Common myeloid progenitor, CD34-positive (primary cell): ENCODE measurements around the gene THOC7.
A peak's percentile ranks its signal among the peaks of the same experiment; 100 is the strongest.

ENCODE experiments used
- CTCF ChIA-PET: fragments of 350-600 bp; sonication (Branson Sonifier 250); formaldehyde crosslinking; loops from one replicate; lab custom pipeline; 2021; ENCODE audit warnings: antibody characterized with exemption; lab: Charles Lee
- POLR2A ChIA-PET: fragments of 350-600 bp; sonication (Branson Sonifier 250); formaldehyde crosslinking; loops from one replicate; lab custom pipeline; 2021; ENCODE audit warnings: antibody characterized with exemption; lab: Charles Lee
- DNase-seq, 3 donors: peaks; one replicate each; pipeline versions ENCODE4 v3.0.0 to v3.0.0-alpha.2; 2013
- H3K27ac ChIP-seq, 2 experiments: 1 replicate in 1 of 2; 2 replicates in 1 of 2; pipeline ENCODE4 v1.7.0; 2013; ENCODE audit warnings: inconsistent platforms in 2 of 2, low read length in 2 of 2, mild to moderate bottlenecking in 2 of 2, low read depth in 1 of 2, moderate library complexity in 1 of 2; ENCODE audit not compliant: severe bottlenecking in 2 of 2, insufficient read depth in 1 of 2, poor library complexity in 1 of 2
- H3K27me3 ChIP-seq, 5 experiments: replicated peaks in 2 of 5; 1 replicate in 3 of 5; 2 replicates in 2 of 5; pipeline versions ENCODE4 v1.6.1 to v1.7.0; 2013; ENCODE audit warnings: low read length in 4 of 5, mild to moderate bottlenecking in 2 of 5, moderate library complexity in 2 of 5, inconsistent platforms in 1 of 5; ENCODE audit not compliant: insufficient read depth in 5 of 5, control insufficient read depth in 4 of 5
- H3K36me3 ChIP-seq, 4 experiments: 1 replicate in 2 of 4; 2 replicates in 2 of 4; pipeline versions ENCODE4 v1.6.1 to v1.7.0; 2013; ENCODE audit warnings: low read length in 3 of 4, control low read depth in 1 of 4, mild to moderate bottlenecking in 1 of 4; ENCODE audit not compliant: control insufficient read depth in 4 of 4, insufficient read depth in 4 of 4
- H3K4me1 ChIP-seq, 4 experiments: 1 replicate in 3 of 4; 2 replicates in 1 of 4; pipeline versions ENCODE4 v1.6.1 to v1.7.1; 2013; ENCODE audit warnings: low read length in 3 of 4, mild to moderate bottlenecking in 3 of 4, control low read depth in 1 of 4, inconsistent platforms in 1 of 4, moderate library complexity in 1 of 4; ENCODE audit not compliant: control insufficient read depth in 4 of 4, insufficient read depth in 4 of 4; ENCODE audit errors: control extremely low read depth in 1 of 4
- H3K4me3 ChIP-seq, 7 experiments: 1 replicate in 4 of 7; 2 replicates in 3 of 7; pipeline versions ENCODE4 v1.5.1 to v1.7.0; 2013; ENCODE audit warnings: mild to moderate bottlenecking in 7 of 7, low read length in 6 of 7, moderate library complexity in 6 of 7, inconsistent platforms in 2 of 7, low read depth in 2 of 7, control low read depth in 1 of 7; ENCODE audit not compliant: insufficient read depth in 4 of 7, control insufficient read depth in 1 of 7; ENCODE audit errors: extremely low read depth in 1 of 7
- H3K9me3 ChIP-seq, 5 experiments: 1 replicate in 4 of 5; 2 replicates in 1 of 5; pipeline versions ENCODE4 v1.6.1 to v1.7.1; 2013; ENCODE audit warnings: low read length in 4 of 5, mild to moderate bottlenecking in 2 of 5, inconsistent platforms in 1 of 5, low read depth in 1 of 5, moderate library complexity in 1 of 5; ENCODE audit not compliant: control insufficient read depth in 4 of 5, insufficient read depth in 2 of 5; ENCODE audit errors: control extremely low read depth in 1 of 5
- WGBS: methylation state at CpG from one replicate; pipeline ENCODE4 v1.1.5; 2013; ENCODE audit not compliant: insufficient coverage; 5-methylcytosine and 5-hydroxymethylcytosine counted together

Gene THOC7

GRCh38 chr3:63824309-63824708 lies 39.3 kb downstream of the THOC7 start:
- Histone ChIP-seq H3K4me1 (no peaks in the 10 kb centered on the region), H3K4me3 (no peak overlapping the region), H3K27ac (no peak overlapping the region), H3K9me3 (no peaks in the 10 kb centered on the region), H3K36me3 (peaks cover 2 to 8% (median 3%) of the 10 kb centered on the region in 4 experiments), H3K27me3 (no peaks in the 10 kb centered on the region)
- ChIA-PET CTCF (no interaction called here), POLR2A (no interaction called here)
- WGBS: 100% methylated on average over 3 of the region's 4 CpGs
- DNase-seq: no peak

- Histone ChIP-seq H3K4me3 (no peak within 1 kb of the TSS), H3K36me3 (no peaks in the 10 kb centered on the region), H3K27me3 (no peaks in the 10 kb centered on the region), H3K27ac (no peak within 1 kb of the TSS), H3K4me1 (no peaks in the 10 kb centered on the region), H3K9me3 (no peaks in the 10 kb centered on the region)
- CTCF ChIA-PET: interaction anchor here (1.1 to 4.2 kb wide), 7 partner anchors 11 to 469 kb away, joined by 3 to 41 read pairs (median 5); no protein-coding TSS in a partner anchor
- POLR2A ChIA-PET: no interaction called here
- no peak for DNase-seq
- no CpG with 5 or more reads among the region's 1 CpG for WGBS
These were observed 44.5 kb downstream of the THOC7 start, which contains the start of gene C3orf49 for GRCh38 chr3:63819151-63819398. Gene C3orf49 (plus strand): TSS chr3:63819299. CDS start chr3:63819472, 173 bp downstream.

GRCh38 chr3:63818282-63819150 lies 45.1 kb downstream of the THOC7 start:
- H3K4me3 ChIP-seq: no peak overlapping the region
- no peak overlapping the region for H3K27ac ChIP-seq
- CTCF ChIA-PET: interaction anchor here (0.6 to 4.2 kb wide), 13 partner anchors 12 to 1193 kb away, joined by 3 to 41 read pairs (median 4); no protein-coding TSS in a partner anchor
- peak; percentile 50 to 74 (median 70) for DNase-seq
- WGBS: 20% methylated on average over 4 of the region's 10 CpGs
- H3K27me3 ChIP-seq: no peaks in the 10 kb centered on the region
- no peaks in the 10 kb centered on the region for H3K9me3 ChIP-seq
- no peaks in the 10 kb centered on the region for H3K4me1 ChIP-seq
- H3K36me3 ChIP-seq: peaks cover 0 to 3% (median 0%) of the 10 kb centered on the region in 4 experiments
- POLR2A ChIA-PET: no interaction called here

GRCh38 chr3:63817225-63817624 lies 46.4 kb downstream of the THOC7 start:
- Histone ChIP-seq H3K4me3 (no peak overlapping the region), H3K27me3 (no peaks in the 10 kb centered on the region), H3K4me1 (no peaks in the 10 kb centered on the region), H3K9me3 (no peaks in the 10 kb centered on the region), H3K27ac (no peak overlapping the region), H3K36me3 (peaks cover 0 to 3% (median 0%) of the 10 kb centered on the region in 4 experiments)
- POLR2A ChIA-PET: no interaction called here
- WGBS: 100% methylated on average over 1 of the region's 5 CpGs
- CTCF ChIA-PET: interaction anchor here (0.6 to 4.2 kb wide), 6 partner anchors 10 to 1192 kb away, joined by 3 to 41 read pairs (median 4); no protein-coding TSS in a partner anchor
- DNase-seq: no peak

GRCh38 chr3:63814237-63814636 lies 49.4 kb downstream of the THOC7 start:
- Histone ChIP-seq H3K9me3 (no peaks in the 10 kb centered on the region), H3K4me1 (no peaks in the 10 kb centered on the region), H3K27me3 (no peaks in the 10 kb centered on the region), H3K36me3 (peaks cover 0 to 3% (median 0%) of the 10 kb centered on the region in 4 experiments), H3K4me3 (no peak overlapping the region), H3K27ac (no peak overlapping the region)
- DNase-seq: no peak
- ChIA-PET POLR2A (no interaction called here), CTCF (no interaction called here)
- WGBS: 100% methylated on average over 1 of the region's 3 CpGs

- whole genome bisulfite sequencing: 100% methylated on average over 4 of the region's 6 CpGs
- CTCF ChIA-PET: no interaction called here
- Histone ChIP-seq H3K4me1 (peaks cover 0 to 4% (median 0%) of the 10 kb centered on the region in 4 experiments), H3K36me3 (peaks cover 0 to 3% (median 0%) of the 10 kb centered on the region in 4 experiments), H3K27ac (no peak overlapping the region), H3K27me3 (no peaks in the 10 kb centered on the region), H3K4me3 (no peak overlapping the region), H3K9me3 (no peaks in the 10 kb centered on the region)
- POLR2A ChIA-PET: no interaction called here
- DNase-seq: no peak
These were observed 54.0 kb downstream of the THOC7 start for GRCh38 chr3:63809607-63810006.

- no peak overlapping the region for H3K27ac ChIP-seq
- peaks cover 0 to 2% (median 0%) of the 10 kb centered on the region in 4 experiments for H3K36me3 ChIP-seq
- no peaks in the 10 kb centered on the region for H3K27me3 ChIP-seq
- ChIA-PET POLR2A (no interaction called here), CTCF (no interaction called here)
- DNase-seq: no peak
- no peaks in the 10 kb centered on the region for H3K9me3 ChIP-seq
- no CpG with 5 or more reads among the region's 3 CpGs for WGBS
- H3K4me3 ChIP-seq: no peak overlapping the region
- H3K4me1 ChIP-seq: peaks cover 0 to 4% (median 0%) of the 10 kb centered on the region in 4 experiments
These were observed 55.0 kb downstream of the THOC7 start for GRCh38 chr3:63808633-63809032.
